H9 (cell line): ENCODE results near the gene NF1. TPM values are rescaled to one million over a fixed set of nuclear protein-coding genes. Genes with fewer than 3 reads are reported as not detected.

ENCODE experiments used
- DNase-seq: peaks from one replicate; pipeline ENCODE4 v3.0.0-alpha.2; 2017
- H2AFZ ChIP-seq: one replicate; pipeline ENCODE4 v1.6.1; 2013; ENCODE audit warnings: mild to moderate bottlenecking, low read length, control low read depth, moderate library complexity
- H2AK5ac ChIP-seq: 2 replicates; pipeline ENCODE4 v1.6.1; 2013; ENCODE audit warnings: low read length, control low read depth, mixed read lengths; ENCODE audit not compliant: insufficient read length
- H2BK120ac ChIP-seq: one replicate; pipeline ENCODE4 v1.6.1; 2013; ENCODE audit warnings: low read depth, mild to moderate bottlenecking, low read length, control low read depth, inconsistent platforms; ENCODE audit not compliant: poor library complexity, severe bottlenecking
- H2BK12ac ChIP-seq: 2 replicates; pipeline ENCODE4 v1.6.1; 2013; ENCODE audit warnings: low read length, control low read depth, mixed read lengths, low read depth; ENCODE audit not compliant: insufficient read length
- H2BK15ac ChIP-seq: 2 replicates; pipeline ENCODE4 v1.6.1; 2013; ENCODE audit warnings: low read depth, low read length, control low read depth
- H2BK20ac ChIP-seq: one replicate; pipeline ENCODE4 v1.6.1; 2013; ENCODE audit warnings: low read depth, mild to moderate bottlenecking, low read length, control low read depth, inconsistent platforms; ENCODE audit not compliant: poor library complexity, severe bottlenecking
- H2BK5ac ChIP-seq: 2 replicates; pipeline ENCODE4 v1.6.1; 2013; ENCODE audit warnings: low read length, control low read depth, mixed read lengths; ENCODE audit not compliant: insufficient read length
- H3K14ac ChIP-seq: 2 replicates; pipeline ENCODE4 v1.6.1; 2013; ENCODE audit warnings: low read length, control low read depth; ENCODE audit not compliant: insufficient read depth
- H3K18ac ChIP-seq: 2 replicates; pipeline ENCODE4 v1.6.1; 2013; ENCODE audit warnings: low read depth, mild to moderate bottlenecking, mixed read lengths, low read length, control low read depth; ENCODE audit not compliant: insufficient read length
- H3K23ac ChIP-seq: 2 replicates; pipeline ENCODE4 v1.6.1; 2013; ENCODE audit warnings: low read length, control low read depth, mixed read lengths, low read depth; ENCODE audit not compliant: insufficient read length
- H3K23me2 ChIP-seq: 2 replicates; pipeline ENCODE4 v1.6.1; 2013; ENCODE audit warnings: low read depth, mild to moderate bottlenecking, mixed read lengths, low read length, control low read depth; ENCODE audit not compliant: insufficient read length, poor library complexity, severe bottlenecking
- H3K27ac ChIP-seq: 2 replicates; pipeline ENCODE4 v1.5.1; 2013; ENCODE audit warnings: low read length, control low read depth, mixed read lengths, low read depth; ENCODE audit not compliant: insufficient read length
- H3K27me3 ChIP-seq: 2 replicates; pipeline ENCODE4 v1.6.1; 2013; ENCODE audit warnings: low read length, control low read depth, inconsistent platforms; ENCODE audit not compliant: insufficient read depth
- H3K4ac ChIP-seq: 2 replicates; pipeline ENCODE4 v1.6.1; 2013; ENCODE audit warnings: low read depth, mild to moderate bottlenecking, control low read depth, inconsistent platforms, low read length, moderate library complexity
- H3K4me1 ChIP-seq: 2 replicates; pipeline ENCODE4 v1.6.1; 2013; ENCODE audit warnings: low read length, control low read depth, inconsistent platforms; ENCODE audit not compliant: insufficient read depth
- H3K4me2 ChIP-seq: 2 replicates; pipeline ENCODE4 v1.6.1; 2013; ENCODE audit warnings: low read length, control low read depth, mixed read lengths; ENCODE audit not compliant: insufficient read length, insufficient read depth
- H3K56ac ChIP-seq: 2 replicates; pipeline ENCODE4 v1.6.1; 2013; ENCODE audit warnings: low read depth, mild to moderate bottlenecking, mixed read lengths, low read length, control low read depth; ENCODE audit not compliant: insufficient read length
- H3K79me1 ChIP-seq: 2 replicates; pipeline ENCODE4 v1.6.1; 2013; ENCODE audit warnings: low read depth, mild to moderate bottlenecking, moderate library complexity, low read length, control low read depth, inconsistent platforms; ENCODE audit not compliant: insufficient read depth, poor library complexity, severe bottlenecking
- H3K79me2 ChIP-seq: 2 replicates; pipeline ENCODE4 v1.6.1; 2013; ENCODE audit warnings: low read length, control low read depth, inconsistent platforms; ENCODE audit not compliant: insufficient read depth
- H3K9ac ChIP-seq: 2 replicates; pipeline ENCODE4 v1.6.1; 2013; ENCODE audit warnings: low read length, control low read depth, mixed read lengths; ENCODE audit not compliant: insufficient read length; ENCODE audit errors: extremely low read depth
- H3K9me3 ChIP-seq: one replicate; pipeline ENCODE4 v1.6.1; 2013; ENCODE audit warnings: low read depth, low read length, inconsistent platforms; ENCODE audit not compliant: control insufficient read depth
- H3T11ph ChIP-seq: one replicate; pipeline ENCODE4 v1.6.1; 2013; ENCODE audit warnings: mild to moderate bottlenecking, low read length, control low read depth, inconsistent platforms
- H4K20me1 ChIP-seq: one replicate; pipeline ENCODE4 v1.6.1; 2013; ENCODE audit not compliant: control insufficient read depth, insufficient read length, insufficient read depth
- H4K5ac ChIP-seq: 2 replicates; pipeline ENCODE4 v1.6.1; 2013; ENCODE audit warnings: low read depth, mild to moderate bottlenecking, mixed read lengths, low read length, control low read depth; ENCODE audit not compliant: insufficient read length
- H4K8ac ChIP-seq: replicated peaks from 2 replicates; pipeline ENCODE4 v1.6.1; 2013; ENCODE audit warnings: low read length, control low read depth, mixed read lengths, low read depth; ENCODE audit not compliant: insufficient read length
- H4K91ac ChIP-seq: 2 replicates; pipeline ENCODE4 v1.6.1; 2013; ENCODE audit warnings: low read depth, mild to moderate bottlenecking, moderate library complexity, mixed read lengths, low read length, control low read depth; ENCODE audit not compliant: insufficient read length
- H3K27ac Mint-ChIP-seq, 3 experiments: 2 replicates in 2 of 3; 3 replicates in 1 of 3; pipeline ENCODE4 v1.8.0; 2020 to 2021; ENCODE audit warnings: mixed read lengths in 3 of 3, mild to moderate bottlenecking in 1 of 3, moderate library complexity in 1 of 3
- H3K27me3 Mint-ChIP-seq: 2 replicates; pipeline ENCODE4 v1.8.0; 2021; ENCODE audit warnings: low read depth, mild to moderate bottlenecking, moderate library complexity, mixed read lengths
- H3K36me3 Mint-ChIP-seq, 3 experiments: 2 replicates in 2 of 3; 3 replicates in 1 of 3; pipeline ENCODE4 v1.8.0; 2020 to 2021; ENCODE audit warnings: low read depth in 3 of 3, mixed read lengths in 3 of 3; ENCODE audit not compliant: insufficient read depth in 1 of 3
- H3K4me1 Mint-ChIP-seq, 2 experiments: 2 replicates each; pipeline ENCODE4 v1.8.0; 2020; ENCODE audit warnings: mixed read lengths in 2 of 2
- H3K4me3 Mint-ChIP-seq, 2 experiments: 2 replicates in 1 of 2; 3 replicates in 1 of 2; pipeline ENCODE4 v1.8.0; 2020 to 2021; ENCODE audit warnings: mild to moderate bottlenecking in 2 of 2, mixed read lengths in 2 of 2, moderate library complexity in 1 of 2
- H3K9me3 Mint-ChIP-seq, 2 experiments: 2 replicates in 1 of 2; 3 replicates in 1 of 2; pipeline ENCODE4 v1.8.0; 2020; ENCODE audit warnings: mild to moderate bottlenecking in 2 of 2, mixed read lengths in 2 of 2, moderate library complexity in 1 of 2
- WGBS: extraction: QIAGEN DNeasy Blood & Tissue Kit; methylation state at CpG from one replicate; pipeline ENCODE4 v1.1.7; 2013; ENCODE audit warnings: missing lambda C conversion rate, low lambda C conversion rate, mixed read lengths; ENCODE audit not compliant: insufficient read length; ENCODE audit errors: extremely low coverage; 5-methylcytosine and 5-hydroxymethylcytosine counted together
- total RNA-seq: library from RNA; stranded (reverse); gene quantifications from 2 replicates; pipeline ENCODE4 v1.2.1, GENCODE V29; 2021
- TF ChIP-seq, protein P1 (sequence below): fragments of 200-600 bp; sonication (generic); conservative IDR thresholded peaks from 3 replicates; pipeline ENCODE4 v1.8.0; 2021; ENCODE audit warnings: antibody characterized with exemption, mild to moderate bottlenecking

Gene NF1
- total RNA-seq, 1 experiment from 2014 or later = 38.1 TPM

- H3K27ac ChIP-seq = no peak overlapping the region
- H3K36me3 Mint-ChIP-seq = peaks cover 0 to 18% (median 16%) of the 10 kb centered on the region in 3 experiments; a peak in 5 of 7 replicates
- H3K9ac ChIP-seq = no peak overlapping the region
These were observed 64.1 kb downstream of the NF1 start for GRCh38 chr17:31158746-31159377.

More at GRCh38 chr17:31158746-31159377, 64.1 kb downstream of the NF1 start:
- TF ChIP-seq, protein P1, sequence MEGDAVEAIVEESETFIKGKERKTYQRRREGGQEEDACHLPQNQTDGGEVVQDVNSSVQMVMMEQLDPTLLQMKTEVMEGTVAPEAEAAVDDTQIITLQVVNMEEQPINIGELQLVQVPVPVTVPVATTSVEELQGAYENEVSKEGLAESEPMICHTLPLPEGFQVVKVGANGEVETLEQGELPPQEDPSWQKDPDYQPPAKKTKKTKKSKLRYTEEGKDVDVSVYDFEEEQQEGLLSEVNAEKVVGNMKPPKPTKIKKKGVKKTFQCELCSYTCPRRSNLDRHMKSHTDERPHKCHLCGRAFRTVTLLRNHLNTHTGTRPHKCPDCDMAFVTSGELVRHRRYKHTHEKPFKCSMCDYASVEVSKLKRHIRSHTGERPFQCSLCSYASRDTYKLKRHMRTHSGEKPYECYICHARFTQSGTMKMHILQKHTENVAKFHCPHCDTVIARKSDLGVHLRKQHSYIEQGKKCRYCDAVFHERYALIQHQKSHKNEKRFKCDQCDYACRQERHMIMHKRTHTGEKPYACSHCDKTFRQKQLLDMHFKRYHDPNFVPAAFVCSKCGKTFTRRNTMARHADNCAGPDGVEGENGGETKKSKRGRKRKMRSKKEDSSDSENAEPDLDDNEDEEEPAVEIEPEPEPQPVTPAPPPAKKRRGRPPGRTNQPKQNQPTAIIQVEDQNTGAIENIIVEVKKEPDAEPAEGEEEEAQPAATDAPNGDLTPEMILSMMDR = no peak
- H3K4me3 Mint-ChIP-seq = no peak overlapping the region
- no peak overlapping the region for H3T11ph ChIP-seq
- no peak overlapping the region for H2BK120ac ChIP-seq
- no peaks in the 10 kb centered on the region for H3K4me1 Mint-ChIP-seq
- no peaks in the 10 kb centered on the region for H3K23me2 ChIP-seq
- no peak overlapping the region for H4K5ac ChIP-seq
- no peaks in the 10 kb centered on the region for H3K79me1 ChIP-seq
- no peak overlapping the region for H3K56ac ChIP-seq
- no peak overlapping the region for H4K91ac ChIP-seq
- H2AFZ ChIP-seq = no peak overlapping the region
- WGBS = no CpG with 5 or more reads among the region's 1 CpG
- no peak overlapping the region for H2BK20ac ChIP-seq
- no peak overlapping the region for H4K8ac ChIP-seq
- no peaks in the 10 kb centered on the region for H3K27me3 Mint-ChIP-seq
- no peaks in the 10 kb centered on the region for H3K4me1 ChIP-seq
- H3K14ac ChIP-seq = no peak overlapping the region
- no peaks in the 10 kb centered on the region for H3K27me3 ChIP-seq
- no peaks in the 10 kb centered on the region for H3K9me3 Mint-ChIP-seq
- no peak overlapping the region for H3K4me2 ChIP-seq
- H2BK5ac ChIP-seq = no peak overlapping the region
- no peak overlapping the region for H2BK12ac ChIP-seq
- H3K79me2 ChIP-seq = no peaks in the 10 kb centered on the region
- no peak for DNase-seq
- H2BK15ac ChIP-seq = no peak overlapping the region
- no peak overlapping the region for H3K18ac ChIP-seq
- no peak overlapping the region for H3K23ac ChIP-seq
- no peaks in the 10 kb centered on the region for H3K9me3 ChIP-seq
- H4K20me1 ChIP-seq = no peaks in the 10 kb centered on the region
- H3K27ac Mint-ChIP-seq = no peak overlapping the region
- no peak overlapping the region for H3K4ac ChIP-seq
- no peak overlapping the region for H2AK5ac ChIP-seq
